ENCODE measurements around the gene LRRC45. TPM values are rescaled to one million over a fixed set of nuclear protein-coding genes. Genes with fewer than 3 reads are reported as not detected.
A peak's percentile ranks its signal among the peaks of the same experiment; 100 is the strongest.
"Not testable (repeated sequence)": the region's sequence is repeated elsewhere in the genome, so short reads cannot be mapped to it uniquely, and the experiment has no call there.

LRRC45 gene
- 4.7 TPM for total RNA-seq
- long read RNA-seq, transcript LRRC45-201 (17 exons, 2,701 nt) = major isoform, 17 of 39 reads
- long read RNA-seq, partial matches to known transcripts = 13 of 39 reads
- long read RNA-seq, other reads (novel, unspliced or antisense) = 8 of 39 reads

GRCh38 chr17:82022981-82023446, at the start of gene LRRC45:
TSS of gene LRRC45 (plus strand) at chr17:82023305. CDS start at chr17:82023644, 339 bp downstream.
- intact Hi-C loops (cut with DNase I) = no loop called here

GRCh38 chr17:81973432-81973831, 49.7 kb upstream of the LRRC45 start:
- intact Hi-C loops (cut with DNase I) = no loop called here

More at GRCh38 chr17:82022981-82023446, at the start of gene LRRC45:
- peak; percentile 91 for ATAC-seq (ENCODE audit: poor library complexity)
- DNase-seq = peak; percentile 100

GRCh38 chr17:81976332-81977210, 46.5 kb upstream of the LRRC45 start:
- peak; percentile 3 for ATAC-seq (ENCODE audit: poor library complexity)
- DNase-seq = no peak
- intact Hi-C loops (cut with DNase I) = no loop called here

More at GRCh38 chr17:81973432-81973831, 49.7 kb upstream of the LRRC45 start:
- DNase-seq (no peak), ATAC-seq (ENCODE audit: poor library complexity) (no peak)

GRCh38 chr17:81977211-81977808, 45.8 kb upstream of the LRRC45 start, which contains the start of gene ASPSCR1:
TSS of gene ASPSCR1 (plus strand) at chr17:81977629. CDS start at chr17:81977647, 18 bp downstream.
- peak; percentile 95 for DNase-seq
- peak; percentile 99 for ATAC-seq (ENCODE audit: poor library complexity)
- intact Hi-C loops (cut with DNase I) = no loop called here

- ATAC-seq (ENCODE audit: poor library complexity) = no peak
- intact Hi-C loops (cut with DNase I) = no loop called here
- no peak for DNase-seq
Measured at GRCh38 chr17:81978524-81979298, 44.4 kb upstream of the LRRC45 start.

GRCh38 chr17:81980122-81980521, 43.0 kb upstream of the LRRC45 start:
- intact Hi-C loops (cut with DNase I) = no loop called here
- no peak for DNase-seq
- no peak for ATAC-seq (ENCODE audit: poor library complexity)

GRCh38 chr17:81980707-81981343, 42.3 kb upstream of the LRRC45 start:
- intact Hi-C loops (cut with DNase I) = no loop called here
- ATAC-seq (ENCODE audit: poor library complexity) (no peak), DNase-seq (no peak)

- DNase-seq; ATAC-seq (ENCODE audit: poor library complexity); intact Hi-C loops (cut with DNase I): not testable (repeated sequence)
Measured at GRCh38 chr17:81981511-81981910, 41.6 kb upstream of the LRRC45 start.

GRCh38 chr17:81983011-81983638, 40.0 kb upstream of the LRRC45 start:
- no peak for ATAC-seq (ENCODE audit: poor library complexity)
- no peak for DNase-seq
- intact Hi-C loops (cut with DNase I) = no loop called here

GRCh38 chr17:81983639-81984373, 39.3 kb upstream of the LRRC45 start:
- intact Hi-C loops (cut with DNase I) = no loop called here

GRCh38 chr17:81984773-81985410, 38.2 kb upstream of the LRRC45 start:
- ATAC-seq (ENCODE audit: poor library complexity) (no peak), DNase-seq (no peak)
- intact Hi-C loops (cut with DNase I) = no loop called here

More at GRCh38 chr17:81983639-81984373, 39.3 kb upstream of the LRRC45 start:
- DNase-seq = no peak
- no peak for ATAC-seq (ENCODE audit: poor library complexity)

- DNase-seq = no peak
- intact Hi-C loops (cut with DNase I) = no loop called here
Measured at GRCh38 chr17:81986606-81987005, 36.5 kb upstream of the LRRC45 start.

GRCh38 chr17:81987161-81987770, 35.8 kb upstream of the LRRC45 start:
- no peak for ATAC-seq (ENCODE audit: poor library complexity)
- DNase-seq = no peak
- intact Hi-C loops (cut with DNase I) = no loop called here

More at GRCh38 chr17:81986606-81987005, 36.5 kb upstream of the LRRC45 start:
- ATAC-seq (ENCODE audit: poor library complexity) = no peak

GRCh38 chr17:81990836-81991683, 32.0 kb upstream of the LRRC45 start:
- intact Hi-C loops (cut with DNase I) = no loop called here
- DNase-seq (no peak), ATAC-seq (ENCODE audit: poor library complexity) (peak; percentile 9)

- intact Hi-C loops (cut with DNase I) = no loop called here
- ATAC-seq (ENCODE audit: poor library complexity) (peak; percentile 90), DNase-seq (peak; percentile 86)
Measured at GRCh38 chr17:81991684-81992305, 31.3 kb upstream of the LRRC45 start.

Measured in Right ventricle myocardium superior (tissue), 1 donor.